Prostate gland (tissue), 2 donors: ENCODE data around the gene IRF4. TPM values are rescaled to one million over a fixed set of nuclear protein-coding genes. Genes with fewer than 3 reads are reported as not detected.

Source experiments
- DNase-seq: peaks from one replicate; pipeline ENCODE4 v3.0.0-alpha.2; 2019; ENCODE audit warnings: low spot score
- H3K27ac ChIP-seq, 2 donors: fragments of 200-600 bp; sonication (generic); 2 replicates each; pipeline ENCODE4 v1.5.1; 2017 to 2019
- H3K27me3 ChIP-seq: fragments of 200-600 bp; sonication (generic); replicated peaks from 2 replicates; pipeline ENCODE4 v1.5.1; 2019; ENCODE audit not compliant: insufficient read depth
- H3K36me3 ChIP-seq, 2 donors: fragments of 200-600 bp; sonication (generic); 1 replicate in 1 of 2; 2 replicates in 1 of 2; pipeline versions ENCODE4 v1.5.1 to v1.8.1; 2017 to 2019
- H3K4me1 ChIP-seq: fragments of 200-600 bp; sonication (generic); replicated peaks from 2 replicates; pipeline ENCODE4 v1.5.1; 2019
- H3K4me3 ChIP-seq, 2 donors: fragments of 200-600 bp; sonication (generic); 2 replicates each; pipeline ENCODE4 v1.5.1; 2017 to 2019
- H3K9me3 ChIP-seq: fragments of 200-600 bp; sonication (generic); 2 replicates; pipeline ENCODE4 v1.5.1; 2017
- POLR2A ChIP-seq: fragments of 450-650 bp; IDR thresholded peaks from one replicate; pipeline ENCODE4 v1.6.1; 2016; ENCODE audit warnings: antibody characterized with exemption, mild to moderate bottlenecking
- POLR2AphosphoS5 ChIP-seq: sonication (generic); formaldehyde crosslinking; IDR thresholded peaks from one replicate; pipeline ENCODE4 v1.6.1; 2017; ENCODE audit warnings: antibody characterized with exemption
- WGBS: methylation state at CpG from one replicate; pipeline ENCODE4 v1.1.5; 2018; 5-methylcytosine and 5-hydroxymethylcytosine counted together
- intact Hi-C: fragments of 100-400 bp; cut with DNase I; formaldehyde crosslinking; loops from one replicate; pipeline ENCODE4 v1.14.2; 2022
- total RNA-seq, 2 donors: library from RNA; depleted of rRNA; stranded (reverse); fragments of >200 nt; gene quantifications; one replicate each; pipeline ENCODE4 v1.1.0, GENCODE V29; 2016
- TF ChIP-seq, protein P1 (sequence below), 4 experiments: fragments of 200-600 bp in 2 of 4; fragments of 450-650 bp in 2 of 4; sonication (generic) in 2 of 4; IDR thresholded peaks; 1 replicate in 3 of 4; 2 replicates in 1 of 4; pipeline ENCODE4 v1.5.1; 2016 to 2019; ENCODE audit warnings: antibody characterized with exemption in 4 of 4, mild to moderate bottlenecking in 2 of 4, moderate library complexity in 2 of 4

The IRF4 gene
- total RNA-seq, 2 donors from 2014 or later: 0.77 to 1.6 TPM

DNA sequence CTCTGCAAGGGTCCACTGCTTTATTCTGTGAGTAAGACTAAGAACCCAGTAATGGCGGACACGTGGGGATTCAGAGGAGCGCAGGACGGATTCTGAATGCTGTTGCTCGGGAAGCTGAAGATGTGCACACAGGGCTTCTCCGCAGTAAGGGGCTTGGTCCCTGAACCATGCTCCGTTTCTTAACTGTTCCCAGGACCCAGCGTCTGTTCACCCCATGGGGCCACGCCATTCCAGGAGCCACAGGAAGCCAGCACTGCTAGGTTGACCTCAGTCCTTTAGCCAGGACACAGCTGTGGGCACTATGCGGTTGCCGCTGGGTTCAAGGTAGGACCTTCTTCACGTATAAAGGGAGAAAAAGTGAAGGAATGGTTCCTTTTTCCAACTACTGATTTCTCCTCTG lies 59.8 kb downstream of the IRF4 start:
- H3K4me3 ChIP-seq: no peak overlapping the region
- WGBS: 93% methylated on average over 12 of the region's 12 CpGs
- intact Hi-C loops: no loop called here
- no peaks in the 10 kb centered on the region for H3K36me3 ChIP-seq
- no peak for DNase-seq
- H3K27ac ChIP-seq: no peak overlapping the region
- H3K9me3 ChIP-seq: no peaks in the 10 kb centered on the region
- H3K4me1 ChIP-seq: no peaks in the 10 kb centered on the region
- no peak for TF ChIP-seq POLR2AphosphoS5
- H3K27me3 ChIP-seq: no peaks in the 10 kb centered on the region

DNA sequence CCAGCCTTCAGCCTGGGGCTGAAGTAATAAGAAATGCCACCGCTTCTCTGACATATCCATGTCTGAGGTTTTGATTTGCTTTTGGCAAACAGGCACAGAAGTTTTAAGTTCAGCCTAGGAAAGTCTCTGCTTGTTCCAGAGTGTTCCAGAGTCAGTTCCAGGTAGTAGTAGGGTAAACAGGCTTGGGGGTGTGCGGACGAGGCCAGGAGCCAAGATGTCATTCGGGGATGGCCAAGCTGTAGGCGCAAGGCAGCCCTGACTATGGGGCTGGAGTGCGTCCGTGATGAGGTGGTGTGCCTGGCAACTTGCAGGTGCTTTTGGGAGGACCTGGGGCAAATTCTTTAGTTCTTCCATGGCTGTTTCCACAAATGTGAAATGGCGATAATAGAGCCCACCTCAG lies 60.3 kb downstream of the IRF4 start:
- H3K36me3 ChIP-seq: no peaks in the 10 kb centered on the region
- H3K4me1 ChIP-seq: no peaks in the 10 kb centered on the region
- TF ChIP-seq POLR2A: no peak
- no peak for TF ChIP-seq POLR2AphosphoS5
- TF ChIP-seq, protein P1, sequence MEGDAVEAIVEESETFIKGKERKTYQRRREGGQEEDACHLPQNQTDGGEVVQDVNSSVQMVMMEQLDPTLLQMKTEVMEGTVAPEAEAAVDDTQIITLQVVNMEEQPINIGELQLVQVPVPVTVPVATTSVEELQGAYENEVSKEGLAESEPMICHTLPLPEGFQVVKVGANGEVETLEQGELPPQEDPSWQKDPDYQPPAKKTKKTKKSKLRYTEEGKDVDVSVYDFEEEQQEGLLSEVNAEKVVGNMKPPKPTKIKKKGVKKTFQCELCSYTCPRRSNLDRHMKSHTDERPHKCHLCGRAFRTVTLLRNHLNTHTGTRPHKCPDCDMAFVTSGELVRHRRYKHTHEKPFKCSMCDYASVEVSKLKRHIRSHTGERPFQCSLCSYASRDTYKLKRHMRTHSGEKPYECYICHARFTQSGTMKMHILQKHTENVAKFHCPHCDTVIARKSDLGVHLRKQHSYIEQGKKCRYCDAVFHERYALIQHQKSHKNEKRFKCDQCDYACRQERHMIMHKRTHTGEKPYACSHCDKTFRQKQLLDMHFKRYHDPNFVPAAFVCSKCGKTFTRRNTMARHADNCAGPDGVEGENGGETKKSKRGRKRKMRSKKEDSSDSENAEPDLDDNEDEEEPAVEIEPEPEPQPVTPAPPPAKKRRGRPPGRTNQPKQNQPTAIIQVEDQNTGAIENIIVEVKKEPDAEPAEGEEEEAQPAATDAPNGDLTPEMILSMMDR (IDR thresholded peaks at IDR 0.05): no peak
- intact Hi-C loops: no loop called here
- H3K9me3 ChIP-seq: no peaks in the 10 kb centered on the region
- H3K27me3 ChIP-seq: no peaks in the 10 kb centered on the region
- WGBS: 94% methylated on average over 8 of the region's 8 CpGs
- DNase-seq: no peak
- no peak overlapping the region for H3K4me3 ChIP-seq
- H3K27ac ChIP-seq: no peak overlapping the region

DNA sequence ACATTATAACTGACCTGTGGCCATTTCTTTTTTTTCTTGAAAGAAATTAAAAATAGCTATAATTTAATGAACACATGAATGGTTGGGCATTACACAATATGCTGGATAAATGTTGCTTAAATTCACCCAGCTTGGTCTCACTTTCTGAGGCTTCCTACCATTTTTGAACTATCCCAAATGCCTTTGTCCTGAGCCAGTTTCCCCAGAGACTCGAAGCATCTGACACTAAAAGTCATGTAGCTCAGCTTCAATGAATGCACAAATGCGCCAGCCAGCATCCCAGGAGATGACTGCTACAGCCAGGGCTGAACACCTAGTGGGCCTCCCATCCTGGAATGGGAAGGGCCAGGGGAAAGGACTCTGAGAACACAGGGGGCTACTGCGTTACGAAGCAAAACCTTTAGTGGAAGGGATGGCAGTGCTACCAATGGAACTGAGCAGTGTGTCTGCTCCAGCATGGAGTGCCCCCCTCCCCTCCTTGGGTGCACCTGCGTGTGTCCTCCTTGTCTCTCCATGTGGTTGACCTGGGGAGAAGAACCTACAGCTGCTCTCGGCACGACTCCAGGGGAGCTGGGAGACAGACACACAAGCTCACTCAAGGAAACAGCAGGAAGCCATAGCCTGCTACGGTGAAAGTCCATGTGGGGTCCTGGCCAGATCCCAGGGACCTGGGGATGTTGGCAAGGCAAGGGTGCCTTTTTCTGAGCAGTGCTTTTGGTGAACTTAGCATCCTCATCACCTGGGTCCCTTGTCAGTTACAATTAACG lies 60.9 kb downstream of the IRF4 start:
- 74% methylated on average over 9 of the region's 9 CpGs for WGBS
- TF ChIP-seq POLR2A: no peak
- TF ChIP-seq, protein P1 (IDR thresholded peaks at IDR 0.05): no peak
- no peak for TF ChIP-seq POLR2AphosphoS5
- H3K4me1 ChIP-seq: no peaks in the 10 kb centered on the region
- no peaks in the 10 kb centered on the region for H3K9me3 ChIP-seq
- no peak overlapping the region for H3K27ac ChIP-seq
- no peaks in the 10 kb centered on the region for H3K36me3 ChIP-seq
- H3K27me3 ChIP-seq: no peaks in the 10 kb centered on the region
- intact Hi-C loops: no loop called here
- H3K4me3 ChIP-seq: no peak overlapping the region
- DNase-seq: no peak

DNA sequence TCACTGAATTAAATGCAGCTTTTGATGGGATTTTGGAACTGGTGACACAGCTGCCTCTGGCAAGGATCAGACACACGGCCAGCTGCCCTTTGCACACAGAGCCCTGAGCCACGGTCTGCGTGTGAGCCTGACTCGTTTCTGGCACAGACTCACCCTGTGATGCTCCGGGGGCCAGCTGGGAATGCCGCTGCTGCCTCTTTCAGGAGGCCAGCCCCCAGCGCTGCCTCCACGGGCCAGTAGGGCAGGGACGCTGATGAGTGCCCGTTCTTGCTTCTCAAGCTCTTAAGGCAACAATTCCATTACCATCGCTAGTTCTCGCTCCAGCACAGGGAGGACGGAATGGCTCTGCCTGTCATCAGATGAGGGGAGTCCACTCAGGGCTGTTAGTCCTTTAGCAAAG lies 61.6 kb downstream of the IRF4 start:
- Histone ChIP-seq H3K9me3 (no peaks in the 10 kb centered on the region), H3K4me3 (no peak overlapping the region), H3K27me3 (no peaks in the 10 kb centered on the region), H3K4me1 (no peaks in the 10 kb centered on the region), H3K27ac (no peak overlapping the region), H3K36me3 (no peaks in the 10 kb centered on the region)
- intact Hi-C loops: no loop called here
- WGBS: 58% methylated on average over 13 of the region's 13 CpGs
- no peak for DNase-seq
- no peak for TF ChIP-seq POLR2A
- TF ChIP-seq, protein P1 (IDR thresholded peaks at IDR 0.05): no peak
- no peak for TF ChIP-seq POLR2AphosphoS5

DNA sequence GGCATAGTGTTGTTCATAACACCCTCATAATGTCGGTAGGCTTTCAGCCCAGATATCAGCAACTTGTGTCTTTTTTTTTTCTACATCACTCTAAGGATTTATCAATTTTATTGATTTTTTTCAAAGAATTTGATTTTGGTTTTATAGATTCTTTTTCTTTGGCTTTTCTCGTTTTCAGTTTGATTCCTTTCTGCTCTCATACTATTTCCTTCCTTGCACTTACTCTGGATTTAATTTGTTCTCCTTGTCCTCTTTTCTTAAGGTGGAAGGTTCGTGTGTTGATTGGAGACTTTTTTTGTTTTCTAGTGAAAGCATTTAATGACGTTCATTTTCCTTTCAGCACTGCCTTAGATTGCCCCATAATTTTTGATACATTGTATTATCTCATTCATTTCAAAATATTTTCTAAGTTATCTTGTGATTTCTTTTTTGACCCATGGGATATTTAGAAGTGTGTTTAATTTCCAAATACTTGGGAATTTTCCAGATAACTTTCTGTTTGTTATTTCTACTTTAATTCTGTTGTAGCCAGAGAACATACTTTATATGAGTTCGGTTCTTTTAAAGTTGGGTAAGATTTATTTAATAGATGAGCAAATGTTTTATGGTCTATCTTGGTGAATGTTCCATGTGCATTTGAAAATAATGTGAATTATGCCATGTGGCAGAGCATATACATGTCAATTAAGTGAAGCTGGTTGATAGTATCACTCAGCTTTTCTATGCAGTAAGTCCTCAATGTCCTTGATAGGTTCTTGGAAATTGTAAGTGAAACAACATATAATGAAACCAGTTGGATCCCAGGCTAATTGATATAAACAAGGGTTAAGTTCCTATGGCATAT lies 62.8 kb downstream of the IRF4 start:
- Histone ChIP-seq H3K27me3 (no peaks in the 10 kb centered on the region), H3K9me3 (no peaks in the 10 kb centered on the region), H3K4me3 (no peak overlapping the region), H3K27ac (no peak overlapping the region), H3K36me3 (no peaks in the 10 kb centered on the region), H3K4me1 (no peaks in the 10 kb centered on the region)
- DNase-seq: no peak
- TF ChIP-seq POLR2A: no peak
- no peak for TF ChIP-seq POLR2AphosphoS5
- TF ChIP-seq, protein P1 (IDR thresholded peaks at IDR 0.05): no peak
- 53% methylated on average over 5 of the region's 5 CpGs for WGBS
- intact Hi-C loops: no loop called here
